PC-9 (cell line): Measurements from ENCODE around the gene RGS13. TPM values are rescaled to one million over a fixed set of nuclear protein-coding genes. Genes with fewer than 3 reads are reported as not detected.

Experiments used
- BruUV-seq: library from RNA; stranded (reverse); fragments of 400-500 nt; replicated peaks from 2 replicates; lab custom pipeline; 2021; lab: Mats Ljungman, UMichigan
- CTCF ChIA-PET: fragments of 300-600 bp; sonication (Branson Sonifier 250); formaldehyde crosslinking; loops from one replicate; lab custom pipeline; 2022; ENCODE audit warnings: antibody characterized with exemption; lab: Charles Lee
- POLR2A ChIA-PET: fragments of 300-600 bp; sonication (Branson Sonifier 250); formaldehyde crosslinking; loops from one replicate; lab custom pipeline; 2022; ENCODE audit warnings: antibody characterized with exemption; ENCODE audit not compliant: unreplicated experiment; lab: Charles Lee
- DNase-seq, 2 experiments: peaks; one replicate each; pipeline versions ENCODE4 v3.0.0 to v3.0.0-alpha.2; 2015 to 2022; ENCODE audit warnings: mixed read lengths in 1 of 2
- H2AFZ ChIP-seq: fragments of 200-600 bp; sonication (generic); 2 replicates; pipeline ENCODE4 v1.8.1; 2017; ENCODE audit warnings: antibody characterized with exemption
- H3F3A ChIP-seq: fragments of 200-600 bp; sonication (generic); 2 replicates; pipeline ENCODE4 v1.8.1; 2017; ENCODE audit warnings: antibody characterized with exemption, mild to moderate bottlenecking, low read depth; ENCODE audit not compliant: insufficient read depth
- H3K27ac ChIP-seq: fragments of 200-600 bp; sonication (generic); 2 replicates; pipeline ENCODE4 v1.6.1; 2016; ENCODE audit warnings: mixed run types
- H3K27me3 ChIP-seq: fragments of 200-600 bp; sonication (generic); 2 replicates; pipeline ENCODE4 v1.6.1; 2016; ENCODE audit warnings: low read depth, mixed run types; ENCODE audit not compliant: insufficient read depth
- H3K36me3 ChIP-seq: fragments of 200-600 bp; sonication (generic); 2 replicates; pipeline ENCODE4 v1.6.1; 2016; ENCODE audit warnings: low read depth, mixed run types
- H3K4me1 ChIP-seq: fragments of 200-600 bp; sonication (generic); replicated peaks from 2 replicates; pipeline ENCODE4 v1.6.1; 2016; ENCODE audit warnings: mixed run types; ENCODE audit not compliant: insufficient read depth
- H3K4me2 ChIP-seq: fragments of 200-600 bp; sonication (generic); 2 replicates; pipeline ENCODE4 v1.6.1; 2017; ENCODE audit warnings: mixed run types
- H3K4me3 ChIP-seq: fragments of 200-600 bp; sonication (generic); 2 replicates; pipeline ENCODE4 v1.6.1; 2016; ENCODE audit warnings: mixed run types
- H3K79me2 ChIP-seq: fragments of 200-600 bp; sonication (generic); 2 replicates; pipeline ENCODE4 v1.6.1; 2017; ENCODE audit warnings: low read depth, mixed run types
- H3K9me2 ChIP-seq: fragments of 200-600 bp; sonication (generic); 2 replicates; pipeline ENCODE4 v1.8.1; 2017; ENCODE audit warnings: mild to moderate bottlenecking; ENCODE audit not compliant: insufficient read depth
- H3K9me3 ChIP-seq: fragments of 200-600 bp; sonication (generic); 2 replicates; pipeline ENCODE4 v1.8.1; 2016; ENCODE audit warnings: low read depth; ENCODE audit not compliant: insufficient read depth
- H4K20me1 ChIP-seq: fragments of 200-600 bp; sonication (generic); 2 replicates; pipeline ENCODE4 v1.8.1; 2017; ENCODE audit not compliant: insufficient read depth
- CTCF ChIP-seq: fragments of 200-600 bp; sonication (generic); conservative IDR thresholded peaks from 2 replicates; pipeline ENCODE4 v1.6.1; 2017; ENCODE audit warnings: mixed run types, antibody characterized with exemption, mild to moderate bottlenecking, moderate library complexity
- EZH2 ChIP-seq: fragments of 200-600 bp; sonication (generic); IDR thresholded peaks from 2 replicates; pipeline ENCODE4 v1.8.0; 2017; ENCODE audit warnings: antibody characterized with exemption, low read depth
- intact Hi-C: fragments of 100-400 bp; cut with micrococcal nuclease; formaldehyde crosslinking; loops from one replicate; pipeline ENCODE4 v1.10.0; 2022; ENCODE audit not compliant: unreplicated experiment
- total RNA-seq: library from RNA; stranded (reverse); gene quantifications from 2 replicates; pipeline ENCODE4 v1.2.3, GENCODE V29; 2021

RGS13 gene
- total RNA-seq, 1 experiment from 2014 or later, result not detected

- no peaks in the 10 kb centered on the region for H4K20me1 ChIP-seq
- H3K27me3 ChIP-seq, result no peaks in the 10 kb centered on the region
- no peak for DNase-seq
- H3K4me1 ChIP-seq, result peaks cover 36% of the 10 kb centered on the region
- BruUV-seq, result no TSS peak
- POLR2A ChIA-PET, result interaction anchor here (0.6 kb wide), 1 partner anchor 9 kb away, joined by 7 read pairs; no protein-coding TSS in a partner anchor
- TF ChIP-seq CTCF (no peak), EZH2 (no peak)
- intact Hi-C loops, result no loop called here
- no peaks in the 10 kb centered on the region for H3K9me2 ChIP-seq
- CTCF ChIA-PET, result interaction anchor here (0.7 kb wide), 1 partner anchor 109 kb away, joined by 4 read pairs; no protein-coding TSS in a partner anchor
- H3K4me3 ChIP-seq, result no peak overlapping the region
- no peaks in the 10 kb centered on the region for H3K36me3 ChIP-seq
- no peak overlapping the region for H3K27ac ChIP-seq
- H3K4me2 ChIP-seq, result no peak overlapping the region
- peaks cover 3% of the 10 kb centered on the region; the same call in 1 of the 2 replicates for H3K9me3 ChIP-seq
- no peak overlapping the region for H2AFZ ChIP-seq
- no peaks in the 10 kb centered on the region for H3K79me2 ChIP-seq
- H3F3A ChIP-seq, result peaks cover 13% of the 10 kb centered on the region; the same call in 1 of the 2 replicates
Observed at GRCh38 chr1:192698731-192699130, 62.8 kb downstream of the RGS13 start.

GRCh38 chr1:192700834-192701271 lies 64.9 kb downstream of the RGS13 start:
- TF ChIP-seq CTCF, result no peak
- TF ChIP-seq EZH2, result no peak
- intact Hi-C loops, result loop anchor here (5.0 kb wide), 1 partner anchor 106 kb away; the partner anchor contains the start of gene RGS2
- Histone ChIP-seq H2AFZ (no peak overlapping the region), H3K4me2 (0 out of 2 replicates have a peak overlapping the region, but pooled peaks have one; percentile 18), H3K79me2 (no peaks in the 10 kb centered on the region), H4K20me1 (no peaks in the 10 kb centered on the region), H3K4me3 (no peak overlapping the region), H3K9me2 (no peaks in the 10 kb centered on the region), H3K36me3 (no peaks in the 10 kb centered on the region), H3F3A (peaks cover 13% of the 10 kb centered on the region; the same call in 1 of the 2 replicates), H3K27ac (peak overlapping the region; percentile 37; the same call in 1 of the 2 replicates), H3K27me3 (no peaks in the 10 kb centered on the region), H3K9me3 (peaks cover 3% of the 10 kb centered on the region; the same call in 1 of the 2 replicates), H3K4me1 (peaks cover 36% of the 10 kb centered on the region)
- ChIA-PET CTCF (no interaction called here), POLR2A (interaction anchor here (0.6 to 0.7 kb wide), 2 partner anchors 45 to 241 kb away, joined by 3 to 4 read pairs; no protein-coding TSS in a partner anchor)
- BruUV-seq, result no TSS peak
- peak in 1 of 2 experiments; percentile 40 for DNase-seq

GRCh38 chr1:192702212-192702902 lies 66.4 kb downstream of the RGS13 start:
- POLR2A ChIA-PET, result no interaction called here
- H3K79me2 ChIP-seq, result no peaks in the 10 kb centered on the region
- CTCF ChIA-PET, result no interaction called here
- H3K9me3 ChIP-seq, result peaks cover 3% of the 10 kb centered on the region; the same call in 1 of the 2 replicates
- no peak overlapping the region for H3K4me3 ChIP-seq
- H4K20me1 ChIP-seq, result no peaks in the 10 kb centered on the region
- H3K27me3 ChIP-seq, result no peaks in the 10 kb centered on the region
- DNase-seq, result peak in 1 of 2 experiments; percentile 84
- no peaks in the 10 kb centered on the region for H3K36me3 ChIP-seq
- TF ChIP-seq EZH2 (no peak), CTCF (no peak)
- H3K4me1 ChIP-seq, result peaks cover 36% of the 10 kb centered on the region
- H3K4me2 ChIP-seq, result peak overlapping the region; percentile 36
- no peak overlapping the region for H2AFZ ChIP-seq
- BruUV-seq, result no TSS peak
- peaks cover 13% of the 10 kb centered on the region; the same call in 1 of the 2 replicates for H3F3A ChIP-seq
- H3K9me2 ChIP-seq, result no peaks in the 10 kb centered on the region
- intact Hi-C loops, result loop anchor here (5.0 kb wide), 1 partner anchor 105 kb away; the partner anchor contains the start of gene RGS2
- peak overlapping the region; percentile 65 for H3K27ac ChIP-seq
